A549 (cell line): ENCODE measurements around the gene GBP1. TPM values are rescaled to one million over a fixed set of nuclear protein-coding genes. Genes with fewer than 3 reads are reported as not detected.

Source experiments
- ATAC-seq, 2 experiments: fragments of 200-7000 bp in 1 of 2; fragments of >200 bp in 1 of 2; cut with Nextera tagmentation in 1 of 2; cut with Tn5 transposase in 1 of 2; 3 replicates each; pipeline versions ENCODE4 v1.8.0 to v1.9.1; 2018 to 2020; ENCODE audit warnings: mild to moderate bottlenecking in 1 of 2, moderate library complexity in 1 of 2
- CTCF ChIA-PET: fragments of 300-600 bp; sonication (Branson Sonifier 250); formaldehyde crosslinking; extraction: SDS; loops from one replicate; lab custom pipeline; 2021; ENCODE audit warnings: antibody characterized with exemption, inconsistent platforms; lab: Yijun Ruan, JAX
- POLR2A ChIA-PET: fragments of 350-600 bp; formaldehyde crosslinking; extraction: SDS; loops from one replicate; lab custom pipeline; 2021; ENCODE audit warnings: antibody characterized with exemption, inconsistent platforms; lab: Yijun Ruan, JAX
- DNase-seq, 2 experiments: peaks; one replicate each; pipeline versions ENCODE4 v3.0.0 to v3.0.0-alpha.2; 2011 to 2016; ENCODE audit warnings: low read depth in 1 of 2, low spot score in 1 of 2
- FAIRE-seq: peaks from 2 replicates; lab custom pipeline; 2011; peaks lifted over from hg19 to GRCh38; lab: Jason Lieb, UNC
- H3K27ac ChIP-seq, 2 experiments: fragments of >200 bp; sonication (Bioruptor Twin); formaldehyde crosslinking; 3 replicates each; pipeline ENCODE4 v1.5.1; 2016 to 2017
- H3K4me1 ChIP-seq: fragments of >200 bp; sonication (Bioruptor Twin); formaldehyde crosslinking; 3 replicates; pipeline ENCODE4 v1.6.1; 2016
- H3K4me2 ChIP-seq: fragments of >200 bp; sonication (Bioruptor Twin); formaldehyde crosslinking; 3 replicates; pipeline ENCODE4 v1.6.1; 2016
- H3K4me3 ChIP-seq: fragments of >200 bp; sonication (Bioruptor Twin); formaldehyde crosslinking; 3 replicates; pipeline ENCODE4 v1.5.1; 2016
- H3K9me3 ChIP-seq: fragments of >200 bp; sonication (Bioruptor Twin); formaldehyde crosslinking; 3 replicates; pipeline ENCODE4 v1.6.1; 2016
- BHLHE40 ChIP-seq: IDR thresholded peaks from 2 replicates; pipeline ENCODE4 v1.6.1; 2012; ENCODE audit warnings: low read depth, low read length, inconsistent platforms
- CBX2 ChIP-seq: fragments of 200-600 bp; sonication (generic); IDR thresholded peaks from 2 replicates; pipeline ENCODE4 v1.6.1; 2016; ENCODE audit warnings: low read depth, mild to moderate bottlenecking, borderline replicate concordance
- CHD4 ChIP-seq: fragments of 200-600 bp; sonication (generic); IDR thresholded peaks from 2 replicates; pipeline ENCODE4 v1.6.1; 2016; ENCODE audit warnings: antibody characterized with exemption, mild to moderate bottlenecking, borderline replicate concordance
- EHMT2 ChIP-seq: fragments of 200-600 bp; sonication (generic); IDR thresholded peaks from 2 replicates; pipeline ENCODE4 v1.6.1; 2016; ENCODE audit warnings: antibody characterized with exemption, low read depth, mild to moderate bottlenecking, moderate library complexity
- EP300 ChIP-seq, 2 experiments: fragments of >200 bp; sonication (Bioruptor Twin); formaldehyde crosslinking; IDR thresholded peaks; 2 replicates in 1 of 2; 3 replicates in 1 of 2; pipeline ENCODE4 v1.6.1; 2016 to 2017
- ESRRA ChIP-seq: fragments of 150-350 bp; IDR thresholded peaks from 2 replicates; pipeline ENCODE4 v1.6.1; 2014; ENCODE audit warnings: mild to moderate bottlenecking, low read length, borderline replicate concordance
- FOSB ChIP-seq: fragments of 250-450 bp; sonication (Bioruptor Pico); IDR thresholded peaks from 2 replicates; pipeline ENCODE4 v1.5.0; 2020; ENCODE audit warnings: mild to moderate bottlenecking, moderate library complexity
- FOSL2 ChIP-seq, 2 experiments: fragments of 450-650 bp in 1 of 2; fragments of >200 bp in 1 of 2; sonication (Bioruptor Twin) in 1 of 2; formaldehyde crosslinking; IDR thresholded peaks; 2 replicates each; pipeline versions ENCODE4 v1.5.0 to v1.6.1; 2016 to 2020; ENCODE audit warnings: mild to moderate bottlenecking in 1 of 2, moderate library complexity in 1 of 2
- FOXS1 ChIP-seq: fragments of 250-450 bp; sonication (Bioruptor Pico); IDR thresholded peaks from 2 replicates; pipeline ENCODE4 v1.5.0; 2020; ENCODE audit warnings: mild to moderate bottlenecking, moderate library complexity
- HOXB13 ChIP-seq: fragments of 250-450 bp; sonication (Bioruptor Pico); IDR thresholded peaks from 2 replicates; pipeline ENCODE4 v1.5.0; 2020; ENCODE audit warnings: low read depth, mild to moderate bottlenecking, moderate library complexity
- KDM1A ChIP-seq: fragments of 200-600 bp; sonication (generic); IDR thresholded peaks from 2 replicates; pipeline ENCODE4 v1.6.1; 2016; ENCODE audit warnings: low read depth, mild to moderate bottlenecking
- KDM5A ChIP-seq: fragments of 200-600 bp; sonication (generic); IDR thresholded peaks from 2 replicates; pipeline ENCODE4 v1.6.1; 2016; ENCODE audit warnings: antibody characterized with exemption, mild to moderate bottlenecking
- NFE2L2 ChIP-seq: fragments of 150-350 bp; conservative IDR thresholded peaks from 2 replicates; pipeline ENCODE4 v1.6.1; 2014; ENCODE audit warnings: low read length
- NR3C1 ChIP-seq: fragments of >200 bp; sonication (Bioruptor Twin); formaldehyde crosslinking; IDR thresholded peaks from 3 replicates; pipeline ENCODE4 v1.6.1; 2017
- RAD21 ChIP-seq, 2 experiments: fragments of >200 bp in 1 of 2; sonication (Bioruptor Twin) in 1 of 2; formaldehyde crosslinking in 1 of 2; IDR thresholded peaks in 1 of 2; conservative IDR thresholded peaks in 1 of 2; 2 replicates in 1 of 2; 3 replicates in 1 of 2; pipeline ENCODE4 v1.6.1; 2012 to 2018; ENCODE audit warnings: inconsistent platforms in 1 of 2
- RCOR1 ChIP-seq: fragments of 150-350 bp; IDR thresholded peaks from 2 replicates; pipeline ENCODE4 v1.6.1; 2014; ENCODE audit warnings: antibody characterized with exemption, low read length, low read depth
- RFX5 ChIP-seq: fragments of 450-650 bp; IDR thresholded peaks from 2 replicates; pipeline ENCODE4 v1.7.1; 2014; ENCODE audit warnings: antibody characterized with exemption, mild to moderate bottlenecking, moderate library complexity
- RNF2 ChIP-seq: fragments of 200-600 bp; sonication (generic); IDR thresholded peaks from 2 replicates; pipeline ENCODE4 v1.6.1; 2016; ENCODE audit warnings: low read depth, mild to moderate bottlenecking, antibody characterized with exemption, moderate library complexity, borderline replicate concordance
- SMC3 ChIP-seq: fragments of >200 bp; sonication (Bioruptor Twin); formaldehyde crosslinking; IDR thresholded peaks from 3 replicates; pipeline ENCODE4 v1.6.1; 2018; ENCODE audit warnings: inconsistent platforms
- SREBF2 ChIP-seq: fragments of 450-650 bp; IDR thresholded peaks from 2 replicates; pipeline ENCODE4 v1.6.1; 2014; ENCODE audit warnings: mild to moderate bottlenecking, moderate library complexity
- WGBS: methylation state at CpG from one replicate; pipeline ENCODE4 v1.1.6; 2017; ENCODE audit errors: missing lambda C conversion rate; 5-methylcytosine and 5-hydroxymethylcytosine counted together
- polyA plus RNA-seq, 4 experiments: library from polyadenylated mRNA; depleted of rRNA in 3 of 4; stranded (reverse); fragments of >200 nt; fragmentation: RNase III in 1 of 4; extraction: RNeasy Plus Mini Kit Qiagen cat#74134 plus additional on column Dnase treatment in 1 of 4; gene quantifications; 2 replicates in 3 of 4; 3 replicates in 1 of 4; pipeline ENCODE4 v1.2.3, GENCODE V29; 2011 to 2017
- TF ChIP-seq, protein P1 (sequence below): fragments of 250-450 bp; sonication (Bioruptor Pico); IDR thresholded peaks from 2 replicates; pipeline ENCODE4 v1.5.0; 2020; ENCODE audit warnings: low read depth, mild to moderate bottlenecking, moderate library complexity
- TF ChIP-seq, protein P2 (sequence below): fragments of 150-350 bp; IDR thresholded peaks from 2 replicates; pipeline ENCODE4 v1.6.1; 2014; ENCODE audit warnings: low read depth, mild to moderate bottlenecking, low read length
- TF ChIP-seq, protein P3 (sequence below): fragments of >200 bp; sonication (Bioruptor Twin); formaldehyde crosslinking; IDR thresholded peaks from 3 replicates; pipeline ENCODE4 v1.6.1; 2016
- TF ChIP-seq, protein P4 (sequence below): fragments of 200-600 bp; sonication (generic); IDR thresholded peaks from 2 replicates; pipeline ENCODE4 v1.6.1; 2016; ENCODE audit warnings: antibody characterized with exemption, mild to moderate bottlenecking, moderate library complexity
- TF ChIP-seq, protein P5 (sequence below): IDR thresholded peaks from 2 replicates; pipeline ENCODE4 v1.6.1; 2012
- TF ChIP-seq, protein P6 (sequence below): fragments of 250-450 bp; sonication (Bioruptor Pico); IDR thresholded peaks from 2 replicates; pipeline ENCODE4 v1.5.0; 2021; ENCODE audit warnings: mild to moderate bottlenecking, moderate library complexity, borderline replicate concordance

Gene GBP1
- polyA plus RNA-seq, 2 of the 4 experiments (the other 2 are of a cell fraction), result 0.10 to 0.39 TPM

DNA sequence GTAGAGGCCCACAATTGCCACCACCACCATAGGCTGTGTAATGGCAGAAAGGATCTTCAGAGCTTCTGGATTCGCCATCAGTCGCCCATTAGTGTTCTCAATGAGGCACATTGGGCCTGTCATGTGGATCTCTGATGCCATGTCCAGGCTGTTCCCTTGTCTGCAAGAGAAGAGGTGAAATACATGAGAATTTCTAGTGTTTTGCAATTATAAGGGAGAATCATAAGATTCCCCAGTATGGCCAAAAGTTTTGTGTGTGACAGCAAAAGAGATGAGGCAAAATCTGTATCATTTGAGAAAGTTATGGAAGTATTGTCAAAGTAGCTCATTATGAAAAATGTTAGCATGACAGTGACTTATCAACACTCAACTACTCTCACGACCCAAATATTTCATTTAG lies 1.9 kb downstream of the GBP1 start:
- POLR2A ChIA-PET, result no interaction called here

DNA sequence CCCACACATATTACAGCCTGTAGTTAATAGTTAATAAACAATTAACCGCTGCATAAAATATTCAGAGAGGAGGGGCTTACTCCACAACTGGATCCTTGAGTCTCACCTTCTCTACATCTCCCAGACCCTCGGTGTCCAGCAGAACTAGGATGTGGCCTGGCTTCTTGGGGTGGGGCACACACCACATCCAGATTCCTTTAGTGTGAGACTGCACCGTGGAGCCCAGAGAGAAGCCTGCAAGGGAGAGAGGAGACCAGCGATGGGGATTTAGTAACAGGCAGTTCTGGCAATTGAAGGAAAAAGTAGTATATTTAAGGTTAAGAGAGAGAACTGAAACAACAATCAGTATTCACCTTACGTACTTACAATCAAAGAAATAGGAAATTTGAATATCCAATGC lies 4.9 kb downstream of the GBP1 start:
- 44% methylated on average over 5 of the region's 5 CpGs for WGBS
- FAIRE-seq, result no peak
- no peak for ATAC-seq
- CTCF ChIA-PET, result no interaction called here
- no peaks in the 10 kb centered on the region for H3K9me3 ChIP-seq
- TF ChIP-seq KDM1A (no peak), BHLHE40 (no peak), KDM5A (no peak), SREBF2 (no peak), EP300 (IDR thresholded peaks at IDR 0.05) (no peak), SMC3 (no peak), EHMT2 (no peak), CBX2 (no peak), ESRRA (no peak), FOSB (CRISPR knock-in tag) (no peak), RCOR1 (no peak), RNF2 (no peak), FOXS1 (CRISPR knock-in tag) (no peak), RAD21 (conservative IDR thresholded peaks at IDR 0.05 in 1 of 2, IDR thresholded peaks at IDR 0.05 in 1 of 2) (no peak), RFX5 (no peak), FOSL2 (IDR thresholded peaks at IDR 0.05) (no peak), FOSL2 (CRISPR knock-in tag; IDR thresholded peaks at IDR 0.05) (no peak)
- TF ChIP-seq, protein P1, sequence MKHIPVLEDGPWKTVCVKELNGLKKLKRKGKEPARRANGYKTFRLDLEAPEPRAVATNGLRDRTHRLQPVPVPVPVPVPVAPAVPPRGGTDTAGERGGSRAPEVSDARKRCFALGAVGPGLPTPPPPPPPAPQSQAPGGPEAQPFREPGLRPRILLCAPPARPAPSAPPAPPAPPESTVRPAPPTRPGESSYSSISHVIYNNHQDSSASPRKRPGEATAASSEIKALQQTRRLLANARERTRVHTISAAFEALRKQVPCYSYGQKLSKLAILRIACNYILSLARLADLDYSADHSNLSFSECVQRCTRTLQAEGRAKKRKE, result no peak
- TF ChIP-seq, protein P2, sequence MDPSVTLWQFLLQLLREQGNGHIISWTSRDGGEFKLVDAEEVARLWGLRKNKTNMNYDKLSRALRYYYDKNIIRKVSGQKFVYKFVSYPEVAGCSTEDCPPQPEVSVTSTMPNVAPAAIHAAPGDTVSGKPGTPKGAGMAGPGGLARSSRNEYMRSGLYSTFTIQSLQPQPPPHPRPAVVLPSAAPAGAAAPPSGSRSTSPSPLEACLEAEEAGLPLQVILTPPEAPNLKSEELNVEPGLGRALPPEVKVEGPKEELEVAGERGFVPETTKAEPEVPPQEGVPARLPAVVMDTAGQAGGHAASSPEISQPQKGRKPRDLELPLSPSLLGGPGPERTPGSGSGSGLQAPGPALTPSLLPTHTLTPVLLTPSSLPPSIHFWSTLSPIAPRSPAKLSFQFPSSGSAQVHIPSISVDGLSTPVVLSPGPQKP, result no peak
- TF ChIP-seq, protein P3, sequence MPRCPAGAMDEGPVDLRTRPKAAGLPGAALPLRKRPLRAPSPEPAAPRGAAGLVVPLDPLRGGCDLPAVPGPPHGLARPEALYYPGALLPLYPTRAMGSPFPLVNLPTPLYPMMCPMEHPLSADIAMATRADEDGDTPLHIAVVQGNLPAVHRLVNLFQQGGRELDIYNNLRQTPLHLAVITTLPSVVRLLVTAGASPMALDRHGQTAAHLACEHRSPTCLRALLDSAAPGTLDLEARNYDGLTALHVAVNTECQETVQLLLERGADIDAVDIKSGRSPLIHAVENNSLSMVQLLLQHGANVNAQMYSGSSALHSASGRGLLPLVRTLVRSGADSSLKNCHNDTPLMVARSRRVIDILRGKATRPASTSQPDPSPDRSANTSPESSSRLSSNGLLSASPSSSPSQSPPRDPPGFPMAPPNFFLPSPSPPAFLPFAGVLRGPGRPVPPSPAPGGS, result no peak
- TF ChIP-seq, all 56 proteins: peak for 0
- Histone ChIP-seq H3K27ac (no peak overlapping the region), H3K4me1 (no peaks in the 10 kb centered on the region), H3K4me3 (no peak overlapping the region), H3K4me2 (no peak overlapping the region)
- POLR2A ChIA-PET, result no interaction called here
- DNase-seq, result no peak

More for the DNA sequence above, 1.9 kb downstream of the GBP1 start:
- Histone ChIP-seq H3K27ac (no peak overlapping the region), H3K4me3 (no peak overlapping the region), H3K9me3 (no peaks in the 10 kb centered on the region), H3K4me1 (no peaks in the 10 kb centered on the region), H3K4me2 (no peak overlapping the region)
- no peak for TF ChIP-seq RCOR1
- TF ChIP-seq, protein P4, sequence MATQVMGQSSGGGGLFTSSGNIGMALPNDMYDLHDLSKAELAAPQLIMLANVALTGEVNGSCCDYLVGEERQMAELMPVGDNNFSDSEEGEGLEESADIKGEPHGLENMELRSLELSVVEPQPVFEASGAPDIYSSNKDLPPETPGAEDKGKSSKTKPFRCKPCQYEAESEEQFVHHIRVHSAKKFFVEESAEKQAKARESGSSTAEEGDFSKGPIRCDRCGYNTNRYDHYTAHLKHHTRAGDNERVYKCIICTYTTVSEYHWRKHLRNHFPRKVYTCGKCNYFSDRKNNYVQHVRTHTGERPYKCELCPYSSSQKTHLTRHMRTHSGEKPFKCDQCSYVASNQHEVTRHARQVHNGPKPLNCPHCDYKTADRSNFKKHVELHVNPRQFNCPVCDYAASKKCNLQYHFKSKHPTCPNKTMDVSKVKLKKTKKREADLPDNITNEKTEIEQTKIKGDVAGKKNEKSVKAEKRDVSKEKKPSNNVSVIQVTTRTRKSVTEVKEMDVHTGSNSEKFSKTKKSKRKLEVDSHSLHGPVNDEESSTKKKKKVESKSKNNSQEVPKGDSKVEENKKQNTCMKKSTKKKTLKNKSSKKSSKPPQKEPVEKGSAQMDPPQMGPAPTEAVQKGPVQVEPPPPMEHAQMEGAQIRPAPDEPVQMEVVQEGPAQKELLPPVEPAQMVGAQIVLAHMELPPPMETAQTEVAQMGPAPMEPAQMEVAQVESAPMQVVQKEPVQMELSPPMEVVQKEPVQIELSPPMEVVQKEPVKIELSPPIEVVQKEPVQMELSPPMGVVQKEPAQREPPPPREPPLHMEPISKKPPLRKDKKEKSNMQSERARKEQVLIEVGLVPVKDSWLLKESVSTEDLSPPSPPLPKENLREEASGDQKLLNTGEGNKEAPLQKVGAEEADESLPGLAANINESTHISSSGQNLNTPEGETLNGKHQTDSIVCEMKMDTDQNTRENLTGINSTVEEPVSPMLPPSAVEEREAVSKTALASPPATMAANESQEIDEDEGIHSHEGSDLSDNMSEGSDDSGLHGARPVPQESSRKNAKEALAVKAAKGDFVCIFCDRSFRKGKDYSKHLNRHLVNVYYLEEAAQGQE, result no peak
- TF ChIP-seq, protein P5, sequence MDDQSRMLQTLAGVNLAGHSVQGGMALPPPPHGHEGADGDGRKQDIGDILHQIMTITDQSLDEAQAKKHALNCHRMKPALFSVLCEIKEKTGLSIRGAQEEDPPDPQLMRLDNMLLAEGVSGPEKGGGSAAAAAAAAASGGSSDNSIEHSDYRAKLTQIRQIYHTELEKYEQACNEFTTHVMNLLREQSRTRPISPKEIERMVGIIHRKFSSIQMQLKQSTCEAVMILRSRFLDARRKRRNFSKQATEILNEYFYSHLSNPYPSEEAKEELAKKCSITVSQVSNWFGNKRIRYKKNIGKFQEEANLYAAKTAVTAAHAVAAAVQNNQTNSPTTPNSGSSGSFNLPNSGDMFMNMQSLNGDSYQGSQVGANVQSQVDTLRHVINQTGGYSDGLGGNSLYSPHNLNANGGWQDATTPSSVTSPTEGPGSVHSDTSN, result no peak
- TF ChIP-seq HOXB13 (CRISPR knock-in tag), result no peak
- TF ChIP-seq NR3C1, result no peak
- no peak for TF ChIP-seq CHD4
- TF ChIP-seq KDM5A, result no peak
- no peak for TF ChIP-seq NFE2L2
- TF ChIP-seq EP300 (IDR thresholded peaks at IDR 0.05), result no peak
- TF ChIP-seq, protein P6, sequence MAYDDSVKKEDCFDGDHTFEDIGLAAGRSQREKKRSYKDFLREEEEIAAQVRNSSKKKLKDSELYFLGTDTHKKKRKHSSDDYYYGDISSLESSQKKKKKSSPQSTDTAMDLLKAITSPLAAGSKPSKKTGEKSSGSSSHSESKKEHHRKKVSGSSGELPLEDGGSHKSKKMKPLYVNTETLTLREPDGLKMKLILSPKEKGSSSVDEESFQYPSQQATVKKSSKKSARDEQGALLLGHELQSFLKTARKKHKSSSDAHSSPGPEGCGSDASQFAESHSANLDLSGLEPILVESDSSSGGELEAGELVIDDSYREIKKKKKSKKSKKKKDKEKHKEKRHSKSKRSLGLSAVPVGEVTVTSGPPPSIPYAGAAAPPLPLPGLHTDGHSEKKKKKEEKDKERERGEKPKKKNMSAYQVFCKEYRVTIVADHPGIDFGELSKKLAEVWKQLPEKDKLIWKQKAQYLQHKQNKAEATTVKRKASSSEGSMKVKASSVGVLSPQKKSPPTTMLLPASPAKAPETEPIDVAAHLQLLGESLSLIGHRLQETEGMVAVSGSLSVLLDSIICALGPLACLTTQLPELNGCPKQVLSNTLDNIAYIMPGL, result no peak
- no peak for TF ChIP-seq FOSL2 (IDR thresholded peaks at IDR 0.05)
- TF ChIP-seq FOSL2 (CRISPR knock-in tag; IDR thresholded peaks at IDR 0.05), result no peak
- DNase-seq (no peak), FAIRE-seq (no peak), ATAC-seq (no peak)
- 44% methylated on average over 3 of the region's 3 CpGs for WGBS
- CTCF ChIA-PET, result no interaction called here
